Measurements from ENCODE around the gene LARP4.

DNA sequence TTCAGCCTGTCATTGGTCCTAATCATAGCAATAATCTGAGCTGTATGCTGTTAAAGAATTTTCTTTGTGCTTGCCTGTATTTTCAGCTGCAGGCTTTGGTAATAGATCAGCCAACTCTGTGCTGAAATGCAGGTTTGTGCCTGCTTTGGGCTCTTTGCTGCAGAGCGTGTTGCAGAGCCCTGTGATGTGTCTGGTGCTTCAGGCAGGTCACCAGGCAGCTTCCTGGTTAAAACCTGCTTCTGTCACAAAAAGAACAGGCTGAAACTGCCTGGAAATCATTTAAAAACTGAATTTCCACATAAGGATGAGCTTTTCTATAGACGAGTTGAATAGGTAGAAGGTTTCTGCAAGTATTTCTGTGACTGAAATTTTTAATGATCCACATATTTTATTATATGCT, 107.2 kb downstream of the LARP4 start:
- TF ChIP-seq, protein P1, sequence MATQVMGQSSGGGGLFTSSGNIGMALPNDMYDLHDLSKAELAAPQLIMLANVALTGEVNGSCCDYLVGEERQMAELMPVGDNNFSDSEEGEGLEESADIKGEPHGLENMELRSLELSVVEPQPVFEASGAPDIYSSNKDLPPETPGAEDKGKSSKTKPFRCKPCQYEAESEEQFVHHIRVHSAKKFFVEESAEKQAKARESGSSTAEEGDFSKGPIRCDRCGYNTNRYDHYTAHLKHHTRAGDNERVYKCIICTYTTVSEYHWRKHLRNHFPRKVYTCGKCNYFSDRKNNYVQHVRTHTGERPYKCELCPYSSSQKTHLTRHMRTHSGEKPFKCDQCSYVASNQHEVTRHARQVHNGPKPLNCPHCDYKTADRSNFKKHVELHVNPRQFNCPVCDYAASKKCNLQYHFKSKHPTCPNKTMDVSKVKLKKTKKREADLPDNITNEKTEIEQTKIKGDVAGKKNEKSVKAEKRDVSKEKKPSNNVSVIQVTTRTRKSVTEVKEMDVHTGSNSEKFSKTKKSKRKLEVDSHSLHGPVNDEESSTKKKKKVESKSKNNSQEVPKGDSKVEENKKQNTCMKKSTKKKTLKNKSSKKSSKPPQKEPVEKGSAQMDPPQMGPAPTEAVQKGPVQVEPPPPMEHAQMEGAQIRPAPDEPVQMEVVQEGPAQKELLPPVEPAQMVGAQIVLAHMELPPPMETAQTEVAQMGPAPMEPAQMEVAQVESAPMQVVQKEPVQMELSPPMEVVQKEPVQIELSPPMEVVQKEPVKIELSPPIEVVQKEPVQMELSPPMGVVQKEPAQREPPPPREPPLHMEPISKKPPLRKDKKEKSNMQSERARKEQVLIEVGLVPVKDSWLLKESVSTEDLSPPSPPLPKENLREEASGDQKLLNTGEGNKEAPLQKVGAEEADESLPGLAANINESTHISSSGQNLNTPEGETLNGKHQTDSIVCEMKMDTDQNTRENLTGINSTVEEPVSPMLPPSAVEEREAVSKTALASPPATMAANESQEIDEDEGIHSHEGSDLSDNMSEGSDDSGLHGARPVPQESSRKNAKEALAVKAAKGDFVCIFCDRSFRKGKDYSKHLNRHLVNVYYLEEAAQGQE (IDR thresholded peaks at IDR 0.05; ENCODE audit: insufficient read depth in 1 of 2, low read depth in 2 of 2, low read length in 2 of 2) = no peak
- TF ChIP-seq POLR2AphosphoS5 (IDR thresholded peaks at IDR 0.05; ENCODE audit: low read depth, low read length) = no peak
